Type B pancreatic cell (in vitro differentiated cells): ENCODE results near the gene EYS. TPM values are rescaled to one million over a fixed set of nuclear protein-coding genes. Genes with fewer than 3 reads are reported as not detected.

Experiments used
- DNase-seq: peaks from one replicate; pipeline ENCODE4 v3.0.0; 2021; ENCODE audit warnings: mixed read lengths; ENCODE audit not compliant: unreplicated experiment; ENCODE audit errors: extremely low spot score
- H3K27ac Mint-ChIP-seq: 2 replicates; pipeline ENCODE4 v1.8.0; 2021; ENCODE audit warnings: mild to moderate bottlenecking, mixed read lengths
- H3K27me3 Mint-ChIP-seq: 2 replicates; pipeline ENCODE4 v1.8.0; 2021; ENCODE audit warnings: mixed read lengths
- H3K36me3 Mint-ChIP-seq: 2 replicates; pipeline ENCODE4 v1.8.0; 2021; ENCODE audit warnings: mixed read lengths
- H3K4me1 Mint-ChIP-seq: one replicate; pipeline ENCODE4 v1.8.0; 2021; ENCODE audit warnings: mixed read lengths; ENCODE audit not compliant: unreplicated experiment
- H3K4me3 Mint-ChIP-seq: 2 replicates; pipeline ENCODE4 v1.8.0; 2021; ENCODE audit warnings: mild to moderate bottlenecking, mixed read lengths
- H3K9me3 Mint-ChIP-seq: 2 replicates; pipeline ENCODE4 v1.8.0; 2021; ENCODE audit warnings: mixed read lengths
- CTCF ChIP-seq: fragments of 200-600 bp; sonication (generic); conservative IDR thresholded peaks from 2 replicates; pipeline ENCODE4 v1.5.0; 2021; ENCODE audit warnings: antibody characterized with exemption, mild to moderate bottlenecking
- total RNA-seq: library from RNA; stranded (reverse); gene quantifications from 2 replicates; pipeline ENCODE4 v1.2.1, GENCODE V29; 2021; ENCODE audit warnings: low replicate concordance

The EYS gene
- total RNA-seq, 1 donor from 2014 or later, result 1.5 TPM

GRCh38 chr6:64817525-64817924 lies 889.5 kb downstream of the EYS start:
- no peak for TF ChIP-seq CTCF
- no peaks in the 10 kb centered on the region for H3K36me3 Mint-ChIP-seq
- no peak overlapping the region for H3K27ac Mint-ChIP-seq
- no peaks in the 10 kb centered on the region for H3K9me3 Mint-ChIP-seq
- H3K27me3 Mint-ChIP-seq, result no peaks in the 10 kb centered on the region
- H3K4me3 Mint-ChIP-seq, result no peak overlapping the region
- no peak for DNase-seq
- no peaks in the 10 kb centered on the region for H3K4me1 Mint-ChIP-seq

- Mint-ChIP-seq H3K4me1 (no peaks in the 10 kb centered on the region), H3K9me3 (no peaks in the 10 kb centered on the region), H3K4me3 (no peak overlapping the region), H3K27me3 (no peaks in the 10 kb centered on the region), H3K36me3 (no peaks in the 10 kb centered on the region), H3K27ac (no peak overlapping the region)
- no peak for TF ChIP-seq CTCF
- DNase-seq, result no peak
Observed at GRCh38 chr6:64815718-64816117, 891.3 kb downstream of the EYS start.

- H3K36me3 Mint-ChIP-seq, result no peaks in the 10 kb centered on the region
- H3K27ac Mint-ChIP-seq, result no peak overlapping the region
- no peaks in the 10 kb centered on the region for H3K9me3 Mint-ChIP-seq
- no peak for DNase-seq
- no peaks in the 10 kb centered on the region for H3K4me1 Mint-ChIP-seq
- no peaks in the 10 kb centered on the region for H3K27me3 Mint-ChIP-seq
- no peak for TF ChIP-seq CTCF
- no peak overlapping the region for H3K4me3 Mint-ChIP-seq
Observed at GRCh38 chr6:64812138-64812537, 894.9 kb downstream of the EYS start.

GRCh38 chr6:64811119-64811518 lies 895.9 kb downstream of the EYS start:
- Mint-ChIP-seq H3K9me3 (no peaks in the 10 kb centered on the region), H3K36me3 (no peaks in the 10 kb centered on the region), H3K4me1 (no peaks in the 10 kb centered on the region), H3K27ac (no peak overlapping the region), H3K27me3 (no peaks in the 10 kb centered on the region), H3K4me3 (no peak overlapping the region)
- DNase-seq, result no peak
- TF ChIP-seq CTCF, result no peak

GRCh38 chr6:64807785-64808184 lies 899.2 kb downstream of the EYS start:
- Mint-ChIP-seq H3K36me3 (no peaks in the 10 kb centered on the region), H3K27me3 (no peaks in the 10 kb centered on the region), H3K27ac (no peak overlapping the region), H3K9me3 (no peaks in the 10 kb centered on the region), H3K4me3 (no peak overlapping the region), H3K4me1 (no peaks in the 10 kb centered on the region)
- DNase-seq, result no peak
- no peak for TF ChIP-seq CTCF
